ENCODE data around the gene KLHL7. TPM values are rescaled to one million over a fixed set of nuclear protein-coding genes. Genes with fewer than 3 reads are reported as not detected.
A peak's percentile ranks its signal among the peaks of the same experiment; 100 is the strongest.
"Not testable (repeated sequence)": the region's sequence is repeated elsewhere in the genome, so short reads cannot be mapped to it uniquely, and the experiment has no call there.

KLHL7 gene
- total RNA-seq, 4 donors from 2014 or later: 21.3 to 45.9 (median 27.6) TPM

GRCh38 chr7:23185980-23186379 lies 80.4 kb downstream of the KLHL7 start:
- H3K27ac ChIP-seq: no peak overlapping the region
- no peaks in the 10 kb centered on the region for H3K9me3 ChIP-seq
- H3K36me3 ChIP-seq: peaks cover 0 to 60% of the 10 kb centered on the region in 2 donors
- WGBS, 2 donors (ENCODE audit: low coverage in 1 of 2): 71% methylated on average over 1 of the region's 1 CpG
- peaks cover 5 to 42% (median 8%) of the 10 kb centered on the region in 3 donors for H3K4me1 ChIP-seq
- no peak for ATAC-seq
- no peaks in the 10 kb centered on the region for H3K27me3 ChIP-seq
- TF ChIP-seq POLR2A (IDR thresholded peaks at IDR 0.05): no peak
- TF ChIP-seq, protein P1, sequence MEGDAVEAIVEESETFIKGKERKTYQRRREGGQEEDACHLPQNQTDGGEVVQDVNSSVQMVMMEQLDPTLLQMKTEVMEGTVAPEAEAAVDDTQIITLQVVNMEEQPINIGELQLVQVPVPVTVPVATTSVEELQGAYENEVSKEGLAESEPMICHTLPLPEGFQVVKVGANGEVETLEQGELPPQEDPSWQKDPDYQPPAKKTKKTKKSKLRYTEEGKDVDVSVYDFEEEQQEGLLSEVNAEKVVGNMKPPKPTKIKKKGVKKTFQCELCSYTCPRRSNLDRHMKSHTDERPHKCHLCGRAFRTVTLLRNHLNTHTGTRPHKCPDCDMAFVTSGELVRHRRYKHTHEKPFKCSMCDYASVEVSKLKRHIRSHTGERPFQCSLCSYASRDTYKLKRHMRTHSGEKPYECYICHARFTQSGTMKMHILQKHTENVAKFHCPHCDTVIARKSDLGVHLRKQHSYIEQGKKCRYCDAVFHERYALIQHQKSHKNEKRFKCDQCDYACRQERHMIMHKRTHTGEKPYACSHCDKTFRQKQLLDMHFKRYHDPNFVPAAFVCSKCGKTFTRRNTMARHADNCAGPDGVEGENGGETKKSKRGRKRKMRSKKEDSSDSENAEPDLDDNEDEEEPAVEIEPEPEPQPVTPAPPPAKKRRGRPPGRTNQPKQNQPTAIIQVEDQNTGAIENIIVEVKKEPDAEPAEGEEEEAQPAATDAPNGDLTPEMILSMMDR (IDR thresholded peaks at IDR 0.05): no peak
- no peak for TF ChIP-seq POLR2AphosphoS5 (IDR thresholded peaks at IDR 0.05)
- TF ChIP-seq EP300 (IDR thresholded peaks at IDR 0.05): no peak
- H3K4me3 ChIP-seq: no peak overlapping the region

- 63% methylated on average over 2 of the region's 2 CpGs for WGBS, 2 donors (ENCODE audit: low coverage in 1 of 2)
- no peak overlapping the region for H3K27ac ChIP-seq
- no peaks in the 10 kb centered on the region for H3K27me3 ChIP-seq
- H3K4me3 ChIP-seq: no peak overlapping the region
- no peaks in the 10 kb centered on the region for H3K9me3 ChIP-seq
- no peak for ATAC-seq
- TF ChIP-seq EP300 (IDR thresholded peaks at IDR 0.05) (no peak), POLR2A (IDR thresholded peaks at IDR 0.05) (no peak), POLR2AphosphoS5 (IDR thresholded peaks at IDR 0.05) (no peak)
- TF ChIP-seq, protein P1 (IDR thresholded peaks at IDR 0.05): no peak
- H3K36me3 ChIP-seq: peaks cover 0 to 90% of the 10 kb centered on the region in 2 donors
- H3K4me1 ChIP-seq: peaks cover 0 to under 1% (median 0%) of the 10 kb centered on the region in 3 donors
Measured at GRCh38 chr7:23191022-23191421, 85.4 kb downstream of the KLHL7 start.

- H3K36me3 ChIP-seq: peaks cover 0 to 81% of the 10 kb centered on the region in 2 donors
- no CpG with 5 or more reads among the region's 27 CpGs for WGBS, 2 donors (ENCODE audit: low coverage in 1 of 2)
- H3K27me3 ChIP-seq, H3K27ac ChIP-seq, ATAC-seq, H3K9me3 ChIP-seq, H3K4me3 ChIP-seq, H3K4me1 ChIP-seq: not testable (repeated sequence)
Measured at GRCh38 chr7:23193650-23194227, 88.2 kb downstream of the KLHL7 start.

- 28 to 52% methylated on average over 5 of the region's 5 CpGs for WGBS, 2 donors (ENCODE audit: low coverage in 1 of 2)
- ATAC-seq: no peak
- peak; percentile 23 for TF ChIP-seq POLR2AphosphoS5 (IDR thresholded peaks at IDR 0.05)
- TF ChIP-seq EP300 (IDR thresholded peaks at IDR 0.05): no peak
- TF ChIP-seq, protein P1 (IDR thresholded peaks at IDR 0.05): no peak
- Histone ChIP-seq H3K4me3 (no peak overlapping the region), H3K4me1 (no peaks in the 10 kb centered on the region), H3K27me3 (no peaks in the 10 kb centered on the region), H3K36me3 (peaks cover 3 to 80% of the 10 kb centered on the region in 2 donors), H3K9me3 (no peaks in the 10 kb centered on the region), H3K27ac (no peak overlapping the region)
Measured at GRCh38 chr7:23196306-23196705, 90.7 kb downstream of the KLHL7 start.

DNA sequence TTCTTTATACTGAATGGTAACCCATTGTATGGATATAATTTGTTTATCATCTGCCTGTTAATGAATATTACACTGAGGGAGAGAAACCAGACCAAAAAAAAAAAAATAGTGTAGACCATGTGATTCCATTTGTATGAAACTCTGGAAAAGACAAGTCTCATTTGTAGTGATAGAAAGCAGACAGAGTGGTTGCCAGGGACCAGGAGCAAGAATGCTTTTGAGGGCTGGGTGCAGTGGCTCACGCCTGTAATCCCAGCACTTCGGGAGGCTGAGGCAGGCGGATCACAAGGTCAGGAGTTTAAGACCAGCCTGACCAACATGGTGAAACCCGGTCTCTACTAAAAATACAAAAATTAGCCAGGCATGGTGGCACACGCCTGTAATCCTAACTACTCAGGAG lies 92.2 kb downstream of the KLHL7 start:
- H3K27me3 ChIP-seq, ATAC-seq, H3K4me1 ChIP-seq, H3K4me3 ChIP-seq, H3K27ac ChIP-seq, H3K9me3 ChIP-seq: not testable (repeated sequence)
- peaks cover 3 to 80% of the 10 kb centered on the region in 2 donors for H3K36me3 ChIP-seq
- 85 to 100% methylated on average over 1 to 5 of the region's 5 CpGs for WGBS, 2 donors (ENCODE audit: low coverage in 1 of 2)

- 70 to 71% methylated on average over 2 of the region's 2 CpGs for WGBS, 2 donors (ENCODE audit: low coverage in 1 of 2)
Measured at GRCh38 chr7:23200331-23200730, 94.7 kb downstream of the KLHL7 start.

More at GRCh38 chr7:23200331-23200730, 94.7 kb downstream of the KLHL7 start:
- Histone ChIP-seq H3K27ac (no peak overlapping the region), H3K9me3 (no peaks in the 10 kb centered on the region), H3K36me3 (peaks cover 3 to 61% of the 10 kb centered on the region in 2 donors), H3K4me3 (no peak overlapping the region), H3K27me3 (no peaks in the 10 kb centered on the region), H3K4me1 (no peaks in the 10 kb centered on the region)
- TF ChIP-seq EP300 (IDR thresholded peaks at IDR 0.05): no peak
- TF ChIP-seq POLR2A (IDR thresholded peaks at IDR 0.05): no peak
- TF ChIP-seq, protein P1 (IDR thresholded peaks at IDR 0.05): no peak
- no peak for TF ChIP-seq POLR2AphosphoS5 (IDR thresholded peaks at IDR 0.05)
- ATAC-seq: no peak

Data from gastroesophageal sphincter (tissue), 4 donors.